ENCODE results near the gene MAOB.

DNA sequence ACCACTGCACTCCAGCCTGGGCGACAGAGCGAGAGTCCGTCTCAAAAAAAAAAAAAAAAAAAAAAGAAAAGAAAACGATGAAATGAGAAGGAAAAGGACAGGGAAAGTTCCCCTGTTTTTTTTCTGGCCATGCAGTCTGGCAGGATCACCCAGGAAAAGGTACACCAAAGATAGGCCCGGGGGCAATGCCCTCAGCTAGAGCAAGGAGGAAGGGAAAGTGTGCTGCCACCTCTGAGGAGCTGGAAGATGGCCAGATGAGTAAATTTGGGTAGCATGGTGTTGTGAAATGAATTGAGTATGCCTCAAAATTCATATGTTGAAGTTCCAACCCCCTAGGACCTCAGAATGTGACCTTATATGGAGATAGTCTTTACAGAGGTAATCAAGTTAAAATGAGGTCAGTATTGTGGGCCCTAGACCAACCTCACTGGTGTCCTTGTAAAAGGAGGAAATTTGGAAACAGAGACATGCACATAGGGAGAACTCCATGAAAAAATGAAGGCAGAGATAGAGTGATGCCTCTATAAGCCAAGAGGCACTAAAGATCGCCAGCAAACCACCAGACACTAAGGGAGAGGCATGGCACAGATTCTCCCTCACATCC, 28.9 kb downstream of the MAOB start:
- TF ChIP-seq, protein P1, sequence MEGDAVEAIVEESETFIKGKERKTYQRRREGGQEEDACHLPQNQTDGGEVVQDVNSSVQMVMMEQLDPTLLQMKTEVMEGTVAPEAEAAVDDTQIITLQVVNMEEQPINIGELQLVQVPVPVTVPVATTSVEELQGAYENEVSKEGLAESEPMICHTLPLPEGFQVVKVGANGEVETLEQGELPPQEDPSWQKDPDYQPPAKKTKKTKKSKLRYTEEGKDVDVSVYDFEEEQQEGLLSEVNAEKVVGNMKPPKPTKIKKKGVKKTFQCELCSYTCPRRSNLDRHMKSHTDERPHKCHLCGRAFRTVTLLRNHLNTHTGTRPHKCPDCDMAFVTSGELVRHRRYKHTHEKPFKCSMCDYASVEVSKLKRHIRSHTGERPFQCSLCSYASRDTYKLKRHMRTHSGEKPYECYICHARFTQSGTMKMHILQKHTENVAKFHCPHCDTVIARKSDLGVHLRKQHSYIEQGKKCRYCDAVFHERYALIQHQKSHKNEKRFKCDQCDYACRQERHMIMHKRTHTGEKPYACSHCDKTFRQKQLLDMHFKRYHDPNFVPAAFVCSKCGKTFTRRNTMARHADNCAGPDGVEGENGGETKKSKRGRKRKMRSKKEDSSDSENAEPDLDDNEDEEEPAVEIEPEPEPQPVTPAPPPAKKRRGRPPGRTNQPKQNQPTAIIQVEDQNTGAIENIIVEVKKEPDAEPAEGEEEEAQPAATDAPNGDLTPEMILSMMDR (conservative IDR thresholded peaks at IDR 0.05 in 1 of 2, IDR thresholded peaks at IDR 0.05 in 1 of 2; ENCODE audit: low read depth in 1 of 2, low read length in 2 of 2) = no peak
- no peak for TF ChIP-seq EZH2 (IDR thresholded peaks at IDR 0.05; ENCODE audit: low read length, missing control alignments)

Measured in fibroblast of lung (primary cell).